GM18505 (cell line): ENCODE data around the gene ADARB2.

ENCODE experiments used
- ATAC-seq: cut with Tn5 transposase; IDR thresholded peaks from one replicate; pipeline ENCODE4 v1.9.1; 2021; ENCODE audit not compliant: unreplicated experiment
- POLR2A ChIP-seq: IDR thresholded peaks from 4 replicates; pipeline ENCODE4 v1.6.1; 2011; ENCODE audit warnings: borderline replicate concordance; ENCODE audit not compliant: insufficient read depth, insufficient read length; ENCODE audit errors: extremely low read depth

Gene ADARB2

DNA sequence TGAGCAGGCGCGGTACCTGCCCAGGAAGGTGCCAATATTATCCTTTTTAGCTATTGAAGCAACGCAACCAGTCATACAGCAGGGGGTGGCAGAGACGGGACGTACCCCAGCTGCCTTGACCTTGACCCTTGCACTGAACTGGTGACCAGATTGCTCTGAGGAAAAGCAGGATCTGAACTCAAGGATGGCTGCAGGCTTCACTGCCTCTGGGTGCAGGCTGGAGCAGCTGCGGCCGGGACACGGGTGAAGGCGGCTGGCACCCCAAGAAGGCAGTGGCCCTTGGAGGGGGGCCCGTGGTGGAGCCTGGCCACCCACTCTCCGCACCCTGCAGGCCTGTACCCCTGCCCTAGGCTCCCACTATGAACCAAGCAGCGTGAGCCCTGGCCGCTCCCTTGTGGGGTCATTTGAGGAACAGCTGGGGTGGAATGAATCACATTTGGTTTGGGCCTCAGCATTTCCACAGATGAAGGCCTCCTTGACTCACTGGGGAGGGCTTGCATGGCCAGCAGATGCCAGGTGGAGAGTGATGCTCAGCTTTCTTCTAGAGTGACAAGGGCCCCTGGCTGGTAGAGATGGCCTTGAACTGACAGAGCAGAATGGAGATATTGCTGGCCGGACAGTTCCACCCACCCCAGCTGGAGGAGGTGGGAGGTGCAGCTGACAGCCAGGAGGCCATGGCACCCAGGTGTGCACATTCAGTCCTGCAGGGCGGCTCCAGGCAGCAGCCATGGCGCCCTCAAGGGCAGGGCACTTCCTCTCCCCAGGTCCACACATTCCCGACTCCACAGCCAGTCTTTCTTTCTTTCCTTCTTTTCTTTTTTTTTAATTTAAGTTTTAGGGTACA lies 462.4 kb downstream of the ADARB2 start:
- ATAC-seq, result no peak
- TF ChIP-seq POLR2A, result no peak

DNA sequence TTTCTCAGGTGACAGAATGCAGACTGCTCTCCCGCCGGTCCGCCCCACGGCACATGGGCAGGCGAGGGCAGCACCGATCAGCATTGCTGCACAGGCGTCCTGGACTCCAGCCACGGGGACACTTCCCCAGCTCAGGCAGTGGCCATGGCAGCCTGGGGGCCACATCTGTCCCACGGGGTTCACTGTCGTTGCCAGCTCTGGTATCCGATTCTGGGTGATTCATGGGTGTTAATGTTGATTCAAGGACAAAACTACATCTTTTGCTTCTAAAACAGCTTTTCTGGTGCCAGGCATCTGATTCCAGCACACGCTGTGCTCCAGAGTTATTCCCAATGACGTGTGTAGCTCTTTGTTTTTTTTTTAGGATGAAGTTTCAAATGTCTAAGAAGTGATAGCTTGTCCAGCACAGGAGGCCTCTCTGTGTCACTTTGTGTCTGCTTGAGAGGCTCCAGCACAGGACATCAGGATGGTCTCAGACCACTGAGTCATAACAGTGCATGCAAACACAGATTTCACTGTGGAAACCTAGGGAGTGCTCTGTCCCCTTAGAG lies 463.1 kb downstream of the ADARB2 start:
- ATAC-seq, result no peak
- TF ChIP-seq POLR2A, result no peak

DNA sequence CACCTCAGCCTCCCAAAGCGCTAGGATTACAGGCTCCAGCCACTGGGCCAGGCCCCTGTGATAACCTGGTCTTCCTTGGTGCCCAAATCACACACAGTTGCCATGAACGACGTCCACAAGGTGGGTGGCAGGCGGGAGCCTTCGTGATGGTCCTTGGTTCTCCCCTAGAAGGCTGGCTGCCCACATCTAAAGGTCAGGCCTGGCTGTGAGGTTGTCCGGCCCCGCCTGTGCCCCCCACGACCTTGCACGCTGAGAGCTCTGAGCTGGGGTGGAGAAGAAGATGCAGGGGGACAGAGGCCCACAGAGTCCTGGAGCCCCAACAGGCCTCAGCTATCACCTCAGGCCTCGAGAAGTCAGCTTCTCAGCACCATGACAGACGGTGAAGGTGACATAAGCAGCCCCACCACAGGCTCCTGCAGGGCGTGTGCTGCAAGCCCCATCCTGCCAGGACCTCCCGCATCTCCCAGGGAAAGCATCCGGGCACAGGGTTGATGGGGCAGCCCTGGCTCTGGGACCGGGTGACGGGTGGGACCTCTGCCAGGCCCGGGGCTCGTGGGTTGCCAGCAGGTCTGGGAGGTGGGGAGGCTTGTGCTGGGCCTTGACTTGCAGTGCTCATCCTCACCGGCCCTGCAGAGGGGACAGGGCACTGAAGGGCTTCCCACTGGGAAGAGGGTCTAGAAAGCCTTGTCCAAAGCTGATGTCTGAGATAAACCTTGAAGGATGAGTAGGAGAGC lies 463.8 kb downstream of the ADARB2 start:
- TF ChIP-seq POLR2A, result no peak

DNA sequence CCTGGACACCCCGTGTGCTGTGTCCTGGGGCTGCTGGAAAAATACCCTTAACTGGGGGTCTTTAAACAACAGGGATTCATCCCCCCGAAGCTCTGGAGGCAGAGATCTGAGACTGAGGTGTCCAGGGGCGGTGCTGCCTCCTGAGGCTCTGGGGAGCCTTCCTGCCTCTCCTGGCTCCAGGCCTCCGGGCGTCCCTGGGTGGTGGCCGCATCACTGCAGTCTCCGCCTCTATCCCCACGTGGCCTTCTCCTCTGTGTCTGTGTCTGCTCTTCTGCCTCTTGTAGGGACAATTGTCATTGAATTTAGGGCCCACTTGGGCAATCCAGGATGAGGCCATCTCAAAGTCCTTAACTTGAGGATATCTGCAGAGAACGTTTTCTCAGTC lies 464.6 kb downstream of the ADARB2 start:
- ATAC-seq, result no peak
- TF ChIP-seq POLR2A, result no peak

More for the DNA sequence above, 463.8 kb downstream of the ADARB2 start:
- no peak for ATAC-seq

DNA sequence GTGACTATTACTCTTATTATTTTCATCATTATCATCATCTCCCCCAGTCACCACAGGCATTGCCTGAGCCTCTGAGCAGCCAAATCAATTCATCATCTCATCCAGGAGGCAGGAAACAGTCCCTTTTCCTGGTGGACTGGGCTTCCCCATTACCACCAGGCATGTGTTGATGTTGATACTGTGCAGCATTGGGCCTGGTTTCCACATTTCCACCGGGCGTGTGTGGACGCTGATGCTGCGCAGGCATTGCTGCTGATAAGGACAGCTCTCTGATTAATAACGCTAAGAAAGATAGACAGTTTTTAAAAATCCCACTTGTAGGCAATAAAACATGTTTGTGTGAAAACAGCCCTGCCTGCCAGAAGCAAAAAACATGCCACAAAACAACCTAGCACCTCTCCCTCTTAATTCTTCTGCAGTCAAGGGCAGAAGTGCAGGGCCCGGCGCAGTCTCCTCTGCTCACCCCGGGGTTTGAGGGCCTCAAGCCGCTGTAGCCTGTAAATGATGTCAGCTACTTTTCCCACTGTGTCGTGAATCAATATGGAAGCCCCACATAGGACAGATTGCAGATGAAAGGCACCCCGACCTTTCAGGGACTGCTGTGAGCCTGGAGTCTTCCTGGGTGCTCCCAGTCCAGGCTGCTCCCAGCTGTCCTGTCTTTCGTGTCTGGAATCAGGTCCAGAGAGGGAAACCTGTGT lies 465.1 kb downstream of the ADARB2 start:
- TF ChIP-seq POLR2A, result no peak
- no peak for ATAC-seq

DNA sequence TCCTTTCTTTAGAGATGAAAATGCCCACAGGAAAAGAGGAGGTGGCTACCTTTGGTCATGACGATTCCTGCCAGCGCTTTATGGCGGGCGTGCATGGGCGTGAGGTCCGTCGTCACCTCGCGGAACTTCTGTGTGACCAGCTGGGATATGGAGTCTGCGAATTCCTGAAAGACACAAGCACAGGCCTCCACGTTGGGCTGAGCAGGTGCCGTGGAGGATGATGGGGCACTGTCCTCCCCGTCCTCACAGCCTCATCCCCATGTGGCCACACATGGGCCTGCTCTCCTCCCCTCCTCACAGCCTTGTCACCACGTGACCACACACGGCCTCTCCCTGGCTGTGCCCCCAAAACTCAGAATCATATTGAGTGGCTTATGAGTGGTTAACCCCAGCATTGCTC lies 466.4 kb downstream of the ADARB2 start:
- no peak for TF ChIP-seq POLR2A
- ATAC-seq, result no peak

DNA sequence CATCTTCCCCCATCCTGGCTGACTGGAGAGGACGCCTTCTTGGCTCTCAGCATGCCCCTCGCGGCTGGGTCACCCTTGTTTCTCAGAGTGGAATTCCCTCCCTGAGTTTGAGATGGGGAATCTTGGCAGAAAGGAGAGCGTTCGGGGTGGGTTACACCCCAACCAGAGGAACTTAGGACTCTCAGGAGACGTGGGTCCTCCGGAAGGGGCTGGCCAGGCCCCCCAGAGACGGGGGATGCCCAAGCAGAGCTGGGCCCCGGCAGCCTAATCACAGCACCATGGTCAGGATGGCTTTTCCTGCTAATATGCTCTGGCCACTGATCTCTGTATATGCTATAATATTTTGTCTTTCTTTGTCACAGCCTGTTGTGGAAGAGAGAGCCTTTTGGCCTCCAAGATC lies 466.8 kb downstream of the ADARB2 start:
- no peak for TF ChIP-seq POLR2A
- ATAC-seq, result no peak

DNA sequence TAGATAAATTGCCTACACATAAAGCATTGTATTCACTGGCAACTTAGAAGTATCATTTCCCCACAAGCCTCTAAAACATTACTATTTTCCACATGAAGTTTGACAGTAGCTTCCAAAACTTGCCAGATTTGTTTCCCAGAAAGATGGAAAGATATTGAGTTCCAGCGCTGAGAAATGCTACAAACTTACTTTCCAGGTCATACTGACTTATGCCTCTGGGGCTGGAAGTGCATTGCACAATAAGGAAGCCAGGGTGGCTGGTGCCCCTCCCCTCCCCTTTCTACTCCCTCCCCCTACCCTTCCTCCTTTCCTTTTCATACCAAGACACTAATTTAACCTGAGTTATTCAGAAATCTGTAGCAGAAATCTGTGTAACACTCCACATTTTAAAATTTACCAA lies 468.5 kb downstream of the ADARB2 start:
- no peak for ATAC-seq
- no peak for TF ChIP-seq POLR2A

DNA sequence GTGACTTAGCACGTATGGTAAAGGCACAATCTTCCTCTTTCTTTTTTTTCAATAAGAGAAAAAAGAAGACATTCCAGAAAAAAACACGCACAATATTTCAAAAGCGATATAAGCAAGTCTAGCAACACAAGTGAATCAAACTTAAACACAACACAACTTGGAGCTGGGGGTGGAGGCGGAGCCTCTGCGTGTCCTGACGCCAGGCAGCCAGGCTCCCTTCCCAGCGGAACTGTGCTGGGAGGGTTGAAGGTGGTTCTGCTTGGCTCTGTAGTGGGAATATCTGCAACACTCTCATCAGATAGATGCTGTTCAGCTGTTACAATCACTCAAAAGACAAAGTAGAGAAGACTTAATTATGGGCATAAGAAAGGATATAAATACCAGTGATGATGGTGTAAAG lies 469.8 kb downstream of the ADARB2 start:
- ATAC-seq, result no peak
- TF ChIP-seq POLR2A, result no peak

DNA sequence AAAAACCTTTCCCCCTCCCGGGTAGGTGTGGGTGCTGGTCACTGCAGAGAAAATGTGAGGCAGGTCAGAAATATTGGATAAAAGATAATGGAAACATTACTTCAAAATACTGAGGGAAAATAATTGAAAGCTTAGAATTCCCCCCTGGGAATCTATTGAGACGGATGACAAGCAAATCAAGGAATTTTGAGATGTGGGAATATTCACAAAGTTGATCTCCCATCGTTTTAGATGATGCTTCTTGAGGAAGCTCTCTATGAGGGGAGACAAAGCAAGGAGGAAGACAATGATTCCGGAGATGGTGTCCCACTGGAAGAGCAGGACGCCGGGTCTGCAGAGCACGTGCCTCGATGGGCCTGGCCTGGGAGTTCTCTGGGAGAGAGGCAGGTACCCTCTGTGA lies 470.2 kb downstream of the ADARB2 start:
- TF ChIP-seq POLR2A, result no peak
- no peak for ATAC-seq

DNA sequence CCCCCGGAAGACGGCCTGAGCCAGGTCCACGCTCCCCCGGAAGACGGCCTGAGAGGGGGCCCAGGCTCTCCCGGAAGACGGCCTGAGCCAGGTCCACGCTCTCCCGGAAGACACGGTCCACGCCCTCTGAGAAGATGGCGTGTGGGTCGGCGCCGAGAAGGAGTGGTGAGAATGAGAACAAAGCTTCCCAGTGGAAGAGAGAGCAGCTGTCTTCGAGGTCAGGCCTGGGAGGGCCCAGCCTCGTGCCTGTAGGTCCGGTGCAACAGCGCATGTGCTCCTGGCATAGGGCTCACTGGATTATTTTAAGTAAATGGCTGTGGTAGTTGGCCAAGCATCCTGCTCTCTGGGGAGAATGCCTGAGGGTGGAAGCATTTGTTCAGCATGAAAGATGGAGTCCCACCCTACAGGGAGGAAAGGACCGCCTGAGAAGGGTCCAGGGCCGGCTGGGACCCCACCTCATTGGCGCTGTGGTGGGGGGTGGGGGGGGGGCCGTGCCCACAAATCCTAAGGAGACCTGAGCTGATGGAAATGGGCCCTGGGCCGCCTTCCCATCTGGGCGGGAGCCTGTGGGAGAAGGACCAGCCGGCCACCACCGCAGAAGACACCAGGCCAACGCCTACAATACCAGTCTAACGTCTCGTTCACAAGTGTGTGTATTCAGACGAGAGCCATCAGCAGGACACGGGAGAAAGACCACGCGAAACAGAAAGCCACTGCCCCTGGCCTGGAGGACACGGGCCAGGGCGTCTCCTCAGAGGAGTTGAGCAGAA lies 471.1 kb downstream of the ADARB2 start:
- TF ChIP-seq POLR2A, result no peak
- ATAC-seq, result no peak

DNA sequence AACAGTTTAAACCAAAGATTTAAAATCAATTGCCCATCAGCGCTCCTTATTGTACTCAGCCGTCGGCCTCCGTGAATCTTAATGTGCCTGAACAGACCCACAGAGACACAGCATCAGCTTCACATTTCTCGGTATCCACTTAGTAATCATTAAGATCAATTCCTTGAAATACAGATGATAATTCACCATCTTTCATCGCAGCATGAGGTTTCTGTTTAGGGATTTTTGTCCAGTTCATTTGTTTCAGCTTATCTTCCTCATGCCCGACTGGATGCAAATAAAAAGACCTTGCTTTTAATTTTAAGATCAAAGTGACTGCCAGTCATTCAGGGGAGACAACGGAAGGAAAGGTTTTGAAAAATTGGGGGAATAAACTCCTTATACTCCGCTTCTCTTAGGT lies 473.3 kb downstream of the ADARB2 start:
- TF ChIP-seq POLR2A, result no peak
- no peak for ATAC-seq

DNA sequence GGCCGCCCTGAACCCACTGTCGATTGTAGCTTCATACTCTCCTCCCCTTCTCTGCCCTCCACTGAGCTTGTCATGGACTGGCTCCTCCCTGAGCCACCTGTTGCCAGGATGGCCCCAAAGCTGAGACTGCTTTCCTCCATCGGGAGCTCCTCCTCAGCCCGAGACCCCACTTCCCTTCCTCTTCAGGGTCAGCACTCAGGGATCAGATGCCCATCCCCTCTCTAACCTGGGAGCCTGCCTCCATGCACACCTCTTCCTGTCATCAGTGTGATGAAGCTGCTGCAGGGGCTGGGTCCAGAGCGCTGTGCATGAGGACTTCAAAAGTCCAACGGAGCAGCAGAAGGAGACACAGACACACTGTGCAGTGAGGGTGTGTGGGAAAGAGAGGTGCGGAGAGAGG lies 480.1 kb downstream of the ADARB2 start:
- ATAC-seq, result no peak
- TF ChIP-seq POLR2A, result no peak

DNA sequence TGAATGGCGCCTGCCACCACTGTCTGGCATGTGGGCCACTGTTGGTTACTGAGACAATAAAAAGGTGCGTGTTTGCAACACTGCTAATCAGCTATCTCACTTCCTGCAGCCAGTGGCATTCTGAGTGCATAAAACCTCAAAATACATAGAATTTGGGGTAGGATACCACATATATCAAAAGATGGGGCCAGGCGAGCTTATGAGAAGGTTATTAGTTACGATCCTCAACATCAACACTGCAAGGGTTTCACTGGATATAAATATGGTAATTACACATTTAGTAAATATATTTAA lies 480.9 kb downstream of the ADARB2 start:
- no peak for ATAC-seq
- no peak for TF ChIP-seq POLR2A
